ENCODE measurements around the gene TRAF3IP1. TPM values are rescaled to one million over a fixed set of nuclear protein-coding genes. Genes with fewer than 3 reads are reported as not detected.

TRAF3IP1 gene
- total and polyA plus RNA-seq, 2 donors (not counting 1 experiment from before 2014, with no cell fraction given) = 1.4 to 15.5 TPM

- H3K79me2 ChIP-seq (ENCODE audit: control insufficient read depth, insufficient read depth, low read length) = no peaks in the 10 kb centered on the region
- H3K4me2 ChIP-seq (replicated peaks; ENCODE audit: low read depth, low read length, poor library complexity, severe bottlenecking) = no peak overlapping the region
- H3K27ac Mint-ChIP-seq = no peak overlapping the region
- peaks cover 9% of the 10 kb centered on the region in 2 donors for H3K4me1 ChIP-seq (ENCODE audit: control insufficient read depth in 2 of 2, insufficient read depth in 2 of 2, low read length in 2 of 2)
- intact Hi-C loops (cut with micrococcal nuclease) = no loop called here
- H3K4me3 ChIP-seq (ENCODE audit: control extremely low read depth in 1 of 5, extremely low read depth in 1 of 5, insufficient read depth in 1 of 5, low read depth in 2 of 5, low read length in 4 of 5) = no peak overlapping the region
- no peaks in the 10 kb centered on the region for H4K20me1 ChIP-seq (ENCODE audit: control insufficient read depth, insufficient read depth, low read length, poor library complexity, severe bottlenecking)
- H3K36me3 ChIP-seq (replicated peaks in 1 of 2; ENCODE audit: control extremely low read depth in 1 of 2, control insufficient read depth in 1 of 2, extremely low read depth in 1 of 2, insufficient read depth in 2 of 2, low read length in 1 of 2) = no peaks in the 10 kb centered on the region
- POLR2A ChIA-PET = no interaction called here
- no CpG with 5 or more reads among the region's 8 CpGs for WGBS (ENCODE audit: insufficient coverage)
- H2AFZ ChIP-seq (ENCODE audit: insufficient read depth, low read depth, low read length, poor library complexity, severe bottlenecking) = no peak overlapping the region
- H3K4me3 Mint-ChIP-seq = no peak overlapping the region
- peaks cover 0 to 4% (median 0%) of the 10 kb centered on the region in 3 donors for H3K9me3 ChIP-seq (ENCODE audit: control extremely low read depth in 1 of 3, control insufficient read depth in 2 of 3, insufficient read depth in 1 of 3, low read length in 2 of 3)
- peaks cover 9% of the 10 kb centered on the region for H3K4me1 Mint-ChIP-seq
- DNase-seq = no peak
- no peaks in the 10 kb centered on the region for H3K27me3 Mint-ChIP-seq
- CTCF ChIA-PET = no interaction called here
- H3K27me3 ChIP-seq (replicated peaks in 1 of 4; ENCODE audit: control extremely low read depth in 1 of 4, control insufficient read depth in 3 of 4, insufficient read depth in 4 of 4, low read length in 3 of 4) = no peaks in the 10 kb centered on the region
- H3K9ac ChIP-seq (ENCODE audit: low read length) = no peak overlapping the region
- H3K27ac ChIP-seq (ENCODE audit: low read length in 2 of 2) = no peak overlapping the region
- TF ChIP-seq, protein P1, sequence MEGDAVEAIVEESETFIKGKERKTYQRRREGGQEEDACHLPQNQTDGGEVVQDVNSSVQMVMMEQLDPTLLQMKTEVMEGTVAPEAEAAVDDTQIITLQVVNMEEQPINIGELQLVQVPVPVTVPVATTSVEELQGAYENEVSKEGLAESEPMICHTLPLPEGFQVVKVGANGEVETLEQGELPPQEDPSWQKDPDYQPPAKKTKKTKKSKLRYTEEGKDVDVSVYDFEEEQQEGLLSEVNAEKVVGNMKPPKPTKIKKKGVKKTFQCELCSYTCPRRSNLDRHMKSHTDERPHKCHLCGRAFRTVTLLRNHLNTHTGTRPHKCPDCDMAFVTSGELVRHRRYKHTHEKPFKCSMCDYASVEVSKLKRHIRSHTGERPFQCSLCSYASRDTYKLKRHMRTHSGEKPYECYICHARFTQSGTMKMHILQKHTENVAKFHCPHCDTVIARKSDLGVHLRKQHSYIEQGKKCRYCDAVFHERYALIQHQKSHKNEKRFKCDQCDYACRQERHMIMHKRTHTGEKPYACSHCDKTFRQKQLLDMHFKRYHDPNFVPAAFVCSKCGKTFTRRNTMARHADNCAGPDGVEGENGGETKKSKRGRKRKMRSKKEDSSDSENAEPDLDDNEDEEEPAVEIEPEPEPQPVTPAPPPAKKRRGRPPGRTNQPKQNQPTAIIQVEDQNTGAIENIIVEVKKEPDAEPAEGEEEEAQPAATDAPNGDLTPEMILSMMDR (IDR thresholded peaks at IDR 0.05) = no peak
- TF ChIP-seq EZH2 (IDR thresholded peaks at IDR 0.05; ENCODE audit: borderline replicate concordance, insufficient read depth, low read depth, low read length, poor library complexity, severe bottlenecking) = no peak
- no peak for ATAC-seq (ENCODE audit: low read depth)
- H3K9me3 Mint-ChIP-seq (ENCODE audit: insufficient read depth) = no peaks in the 10 kb centered on the region
Observed at GRCh38 chr2:238376884-238377391, 56.6 kb downstream of the TRAF3IP1 start.

- Histone ChIP-seq H3K9me3 (ENCODE audit: control extremely low read depth in 1 of 3, control insufficient read depth in 2 of 3, insufficient read depth in 1 of 3, low read length in 2 of 3) (peaks cover 0 to 9% (median 0%) of the 10 kb centered on the region in 3 donors), H3K79me2 (ENCODE audit: control insufficient read depth, insufficient read depth, low read length) (no peaks in the 10 kb centered on the region), H3K36me3 (replicated peaks in 1 of 2; ENCODE audit: control extremely low read depth in 1 of 2, control insufficient read depth in 1 of 2, extremely low read depth in 1 of 2, insufficient read depth in 2 of 2, low read length in 1 of 2) (no peaks in the 10 kb centered on the region), H3K27ac (ENCODE audit: low read length in 2 of 2) (no peak overlapping the region), H3K9ac (ENCODE audit: low read length) (no peak overlapping the region), H3K4me2 (replicated peaks; ENCODE audit: low read depth, low read length, poor library complexity, severe bottlenecking) (no peak overlapping the region), H2AFZ (ENCODE audit: insufficient read depth, low read depth, low read length, poor library complexity, severe bottlenecking) (no peak overlapping the region), H3K27me3 (replicated peaks in 1 of 4; ENCODE audit: control extremely low read depth in 1 of 4, control insufficient read depth in 3 of 4, insufficient read depth in 4 of 4, low read length in 3 of 4) (no peaks in the 10 kb centered on the region), H3K4me3 (ENCODE audit: control extremely low read depth in 1 of 5, extremely low read depth in 1 of 5, insufficient read depth in 1 of 5, low read depth in 2 of 5, low read length in 4 of 5) (no peak overlapping the region), H4K20me1 (ENCODE audit: control insufficient read depth, insufficient read depth, low read length, poor library complexity, severe bottlenecking) (no peaks in the 10 kb centered on the region), H3K4me1 (ENCODE audit: control insufficient read depth in 2 of 2, insufficient read depth in 2 of 2, low read length in 2 of 2) (peaks cover 9% of the 10 kb centered on the region in 2 donors)
- no peak overlapping the region for H3K27ac Mint-ChIP-seq
- no peak for DNase-seq
- ChIA-PET CTCF (no interaction called here), POLR2A (no interaction called here)
- WGBS (ENCODE audit: insufficient coverage) = 100% methylated on average over 6 of the region's 11 CpGs
- H3K4me1 Mint-ChIP-seq = peaks cover 9% of the 10 kb centered on the region
- ATAC-seq (ENCODE audit: low read depth) = no peak
- no peaks in the 10 kb centered on the region for H3K27me3 Mint-ChIP-seq
- no peak overlapping the region for H3K4me3 Mint-ChIP-seq
- TF ChIP-seq, protein P1 (IDR thresholded peaks at IDR 0.05) = no peak
- TF ChIP-seq EZH2 (IDR thresholded peaks at IDR 0.05; ENCODE audit: borderline replicate concordance, insufficient read depth, low read depth, low read length, poor library complexity, severe bottlenecking) = no peak
- H3K9me3 Mint-ChIP-seq (ENCODE audit: insufficient read depth) = no peaks in the 10 kb centered on the region
- intact Hi-C loops (cut with micrococcal nuclease) = no loop called here
Observed at GRCh38 chr2:238378230-238379095, 58.1 kb downstream of the TRAF3IP1 start.

Data from B cell (primary cell).